ENCODE data around the gene PTPRD. TPM values are rescaled to one million over a fixed set of nuclear protein-coding genes. Genes with fewer than 3 reads are reported as not detected.

The PTPRD gene
- total RNA-seq (2012; rRNA removed) (0.18 and 0.28 TPM in 2 replicates), polyA plus RNA-seq (2012; rRNA removed) (0.07 and 0.09 TPM in 2 replicates), Bru-seq, nascent RNA (percentile 19 among the genes with signal in this experiment), BruChase-seq, experiment 1, labeled RNA remaining after a 6-hour chase (percentile 19 among the genes with signal in this experiment), BruChase-seq, experiment 2, labeled RNA remaining after a 2-hour chase (percentile 15 among the genes with signal in this experiment)
- 0.01 TPM in 1 of 2 replicates, not detected in the other for polyA plus RNA-seq (2012; cell fraction: cytosol; rRNA removed)
- polyA plus RNA-seq (2012; cell fraction: nucleus; rRNA removed; ENCODE audit: low replicate concordance), result 0.01 and 0.14 TPM in 2 replicates
- long read RNA-seq, partial matches to known transcripts, result 0 of 1 reads
- long read RNA-seq, other reads (novel, unspliced or antisense), result 1 of 1 reads

GRCh38 chr9:10612641-10613398 is at the start of gene PTPRD:
Gene PTPRD, minus strand, starts transcription at chr9:10613002.
- H3K4me3 ChIP-seq (ENCODE audit: insufficient read depth, low read depth, low read length), result peak within 1 kb of the TSS; percentile 15; the same call in 1 of the 2 replicates
- DNase-seq (peak; percentile 5), ATAC-seq (ENCODE audit: low read depth) (peak; percentile 85)
- peak within 1 kb of the TSS; percentile 65 for H3K4me2 ChIP-seq (ENCODE audit: low read depth, low read length)
- no peak within 1 kb of the TSS for H3K14ac ChIP-seq (replicated peaks; ENCODE audit: low read depth, low read length)
- ChIA-PET POLR2A (ENCODE audit: unreplicated experiment) (no interaction called here), CTCF (interaction anchor here (0.6 kb wide), 1 partner anchor 30 kb away, joined by 3 read pairs; no protein-coding TSS in a partner anchor)
- in situ Hi-C loops (cut with MboI; ENCODE audit: low sequenced_read_pairs) (no loop called here), intact Hi-C loops (cut with micrococcal nuclease) (no loop called here), dilution Hi-C loops (cut with HindIII; ENCODE audit: low sequenced_read_pairs, unreplicated experiment) (no loop called here)
- no peaks in the 10 kb centered on the region for H3K36me3 ChIP-seq (ENCODE audit: control insufficient read depth, insufficient read depth, low read length)
- H2AK5ac ChIP-seq (ENCODE audit: low read depth, low read length), result no peak within 1 kb of the TSS
- 2% methylated on average over 33 of the region's 87 CpGs; no CpG with 5 or more reads in 1 of the 2 experiments for WGBS, 2 experiments (ENCODE audit: extremely low coverage in 2 of 2, insufficient read length in 1 of 2)
- peak within 1 kb of the TSS; percentile 54 for H2AFZ ChIP-seq (replicated peaks; ENCODE audit: low read length, poor library complexity)
- no peaks in the 10 kb centered on the region for H3K4me1 ChIP-seq (ENCODE audit: control insufficient read depth, insufficient read depth, low read length)
- peaks cover 14% of the 10 kb centered on the region for H3K27me3 ChIP-seq (ENCODE audit: control insufficient read depth, insufficient read depth, low read length)
- TF ChIP-seq MXI1 (IDR thresholded peaks at IDR 0.05; ENCODE audit: borderline replicate concordance, low read depth, low read length), result no peak
- no peak within 1 kb of the TSS for H3K4ac ChIP-seq (ENCODE audit: low read depth, low read length)
- H2AK9ac ChIP-seq (replicated peaks; ENCODE audit: low read depth, low read length, poor library complexity), result peak within 1 kb of the TSS; percentile 26
- no peak within 1 kb of the TSS for H2BK20ac ChIP-seq (ENCODE audit: low read depth, low read length)
- no peak within 1 kb of the TSS for H2BK15ac ChIP-seq (ENCODE audit: low read depth, low read length)
- no peak within 1 kb of the TSS for H3K23ac ChIP-seq (ENCODE audit: low read depth, low read length)
- H2BK5ac ChIP-seq (ENCODE audit: low read depth, low read length, poor library complexity, severe bottlenecking), result no peak within 1 kb of the TSS
- H2BK120ac ChIP-seq (ENCODE audit: low read depth, low read length), result no peak within 1 kb of the TSS
- no peak within 1 kb of the TSS for H3K18ac ChIP-seq (ENCODE audit: low read depth, low read length)
- H3K27ac ChIP-seq (ENCODE audit: insufficient read depth, low read length), result no peak within 1 kb of the TSS
- H4K91ac ChIP-seq (ENCODE audit: insufficient read depth, low read depth, low read length), result no peak within 1 kb of the TSS
- BruUV-seq (replicated peaks), result no TSS peak
- H3K9ac ChIP-seq (ENCODE audit: low read depth, low read length), result no peak within 1 kb of the TSS
- H3K56ac ChIP-seq (ENCODE audit: extremely low read depth, insufficient read depth, low read length), result no peak within 1 kb of the TSS
- H3K9me3 ChIP-seq (ENCODE audit: control insufficient read depth, insufficient read depth, low read length), result no peaks in the 10 kb centered on the region
- no peaks in the 10 kb centered on the region for H3K9me1 ChIP-seq (ENCODE audit: insufficient read depth, low read length)
- no peaks in the 10 kb centered on the region for H4K20me1 ChIP-seq (ENCODE audit: insufficient read depth, low read length)
- no peak within 1 kb of the TSS for H4K5ac ChIP-seq (ENCODE audit: low read depth, low read length)
- no peak within 1 kb of the TSS for H4K8ac ChIP-seq (ENCODE audit: low read depth in 2 of 2, low read length in 2 of 2)
- no peaks in the 10 kb centered on the region for H3K79me1 ChIP-seq (ENCODE audit: low read depth in 1 of 2, low read length in 2 of 2)
